DOHH2 (cell line): Measurements from ENCODE around the gene NPY.

Source experiments
- CTCF ChIP-seq: fragments of 200-600 bp; sonication (generic); IDR thresholded peaks from one replicate; pipeline ENCODE4 v1.5.1; 2014; ENCODE audit warnings: antibody characterized with exemption, mild to moderate bottlenecking, low read depth, low read length; ENCODE audit not compliant: poor library complexity, severe bottlenecking
- EZH2phosphoT487 ChIP-seq: fragments of 200-600 bp; sonication (generic); IDR thresholded peaks from 2 replicates; pipeline ENCODE4 v1.6.1; 2017; ENCODE audit warnings: borderline replicate concordance, mild to moderate bottlenecking, antibody characterized with exemption, low read length, moderate library complexity, mixed read lengths

GRCh38 chr7:24337180-24337579 lies 53.2 kb downstream of the NPY start:
- no peak for TF ChIP-seq CTCF
- TF ChIP-seq EZH2phosphoT487: no peak
